ENCODE measurements around the gene DMWD.

DMWD gene

GRCh38 chr19:45789035-45789786 is 3.4 kb downstream of the DMWD start:
- TF ChIP-seq, protein P1, sequence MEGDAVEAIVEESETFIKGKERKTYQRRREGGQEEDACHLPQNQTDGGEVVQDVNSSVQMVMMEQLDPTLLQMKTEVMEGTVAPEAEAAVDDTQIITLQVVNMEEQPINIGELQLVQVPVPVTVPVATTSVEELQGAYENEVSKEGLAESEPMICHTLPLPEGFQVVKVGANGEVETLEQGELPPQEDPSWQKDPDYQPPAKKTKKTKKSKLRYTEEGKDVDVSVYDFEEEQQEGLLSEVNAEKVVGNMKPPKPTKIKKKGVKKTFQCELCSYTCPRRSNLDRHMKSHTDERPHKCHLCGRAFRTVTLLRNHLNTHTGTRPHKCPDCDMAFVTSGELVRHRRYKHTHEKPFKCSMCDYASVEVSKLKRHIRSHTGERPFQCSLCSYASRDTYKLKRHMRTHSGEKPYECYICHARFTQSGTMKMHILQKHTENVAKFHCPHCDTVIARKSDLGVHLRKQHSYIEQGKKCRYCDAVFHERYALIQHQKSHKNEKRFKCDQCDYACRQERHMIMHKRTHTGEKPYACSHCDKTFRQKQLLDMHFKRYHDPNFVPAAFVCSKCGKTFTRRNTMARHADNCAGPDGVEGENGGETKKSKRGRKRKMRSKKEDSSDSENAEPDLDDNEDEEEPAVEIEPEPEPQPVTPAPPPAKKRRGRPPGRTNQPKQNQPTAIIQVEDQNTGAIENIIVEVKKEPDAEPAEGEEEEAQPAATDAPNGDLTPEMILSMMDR (IDR thresholded peaks at IDR 0.05; ENCODE audit: low read depth, low read length, missing control alignments): no peak
- no peak for DNase-seq (ENCODE audit: low read depth)
- H3K4me3 ChIP-seq (ENCODE audit: low read depth, low read length): no peak overlapping the region

DNA sequence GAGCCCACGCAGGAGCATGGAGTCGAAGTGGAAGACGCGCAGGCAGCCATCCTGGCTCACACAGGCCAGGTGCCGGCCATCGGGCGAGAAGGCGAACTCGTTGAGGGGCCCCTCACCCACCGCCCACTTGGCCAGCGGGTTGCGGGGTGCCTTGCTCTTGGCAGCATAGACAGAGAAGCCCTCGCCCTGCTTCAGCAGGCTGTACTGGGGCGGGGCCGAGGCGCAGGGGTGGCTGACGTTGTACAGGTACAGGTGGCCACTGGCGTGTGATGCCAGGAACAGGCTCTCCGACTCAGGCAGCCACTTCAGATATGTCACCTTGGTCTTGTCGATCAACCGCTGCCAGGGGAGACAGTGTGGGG is 6.1 kb downstream of the DMWD start:
- no peak for DNase-seq (ENCODE audit: low read depth)
- TF ChIP-seq, protein P1 (IDR thresholded peaks at IDR 0.05; ENCODE audit: low read depth, low read length, missing control alignments): no peak
- no peak overlapping the region for H3K4me3 ChIP-seq (ENCODE audit: low read depth, low read length)

DNA sequence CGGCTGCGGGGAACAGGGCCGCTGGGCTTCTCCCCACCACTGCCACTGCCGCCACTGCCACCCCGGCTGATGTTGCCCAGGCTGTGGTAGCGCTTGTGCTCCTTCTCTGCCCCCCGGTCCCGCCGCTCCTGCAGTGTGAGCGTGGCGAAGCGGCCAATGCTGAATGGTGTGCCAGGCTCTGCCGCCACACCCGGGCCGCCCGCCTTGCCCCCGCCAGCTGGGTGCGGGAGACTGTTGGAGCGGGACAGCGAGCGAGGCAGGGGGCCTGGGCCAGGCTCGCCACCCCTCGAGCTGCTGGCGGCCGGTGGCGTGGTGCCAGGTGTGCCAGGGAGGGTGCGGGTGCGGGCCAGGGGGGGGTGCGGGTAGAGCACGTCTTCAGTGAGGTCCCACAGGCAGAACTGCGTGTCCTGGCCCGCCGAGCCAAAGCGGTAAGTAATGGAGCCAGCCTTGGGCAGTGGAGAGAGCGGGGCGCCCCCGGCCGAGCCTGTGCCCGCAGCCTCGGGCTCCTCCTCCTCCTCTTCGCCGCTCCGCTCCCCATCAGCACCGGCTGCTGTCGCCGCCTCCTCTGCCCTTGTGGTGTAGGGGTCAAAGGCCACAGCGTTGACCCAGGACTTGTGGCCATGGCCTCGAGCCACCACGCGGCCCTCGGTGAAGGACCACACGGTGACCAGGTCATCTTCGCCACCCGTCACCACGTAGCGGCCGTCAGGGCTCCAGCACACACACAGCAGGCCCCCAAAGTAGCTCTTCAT is 6.7 kb downstream of the DMWD start:
- TF ChIP-seq, protein P1 (IDR thresholded peaks at IDR 0.05; ENCODE audit: low read depth, low read length, missing control alignments): no peak
- no peak for DNase-seq (ENCODE audit: low read depth)
- H3K4me3 ChIP-seq (ENCODE audit: low read depth, low read length): no peak overlapping the region

GRCh38 chr19:45785097-45785496 is 7.5 kb downstream of the DMWD start:
- TF ChIP-seq, protein P1 (IDR thresholded peaks at IDR 0.05; ENCODE audit: low read depth, low read length, missing control alignments): no peak
- DNase-seq (ENCODE audit: low read depth): no peak
- H3K4me3 ChIP-seq (ENCODE audit: low read depth, low read length): no peak overlapping the region

DNA sequence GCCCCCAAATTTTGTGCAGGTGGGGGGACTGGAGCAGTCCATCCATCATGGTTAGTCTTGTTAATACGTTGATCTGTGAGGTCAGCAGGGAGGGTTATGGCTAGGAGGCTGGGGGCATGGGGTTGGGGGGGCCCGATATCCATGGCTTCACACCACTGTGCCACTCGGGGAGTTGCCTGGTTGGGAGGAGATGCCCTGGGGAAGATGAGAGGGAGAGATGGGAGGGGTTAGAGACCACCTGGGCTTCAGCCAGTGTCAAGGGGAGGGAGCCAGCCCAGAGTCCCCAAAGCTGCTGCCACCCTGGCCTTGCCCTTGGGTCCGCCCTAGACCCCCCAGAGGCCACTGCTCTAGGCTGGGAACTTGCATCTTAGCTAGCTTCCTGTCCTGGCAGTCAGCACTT is 8.5 kb downstream of the DMWD start:
- no peak overlapping the region for H3K4me3 ChIP-seq (ENCODE audit: low read depth, low read length)

DNA sequence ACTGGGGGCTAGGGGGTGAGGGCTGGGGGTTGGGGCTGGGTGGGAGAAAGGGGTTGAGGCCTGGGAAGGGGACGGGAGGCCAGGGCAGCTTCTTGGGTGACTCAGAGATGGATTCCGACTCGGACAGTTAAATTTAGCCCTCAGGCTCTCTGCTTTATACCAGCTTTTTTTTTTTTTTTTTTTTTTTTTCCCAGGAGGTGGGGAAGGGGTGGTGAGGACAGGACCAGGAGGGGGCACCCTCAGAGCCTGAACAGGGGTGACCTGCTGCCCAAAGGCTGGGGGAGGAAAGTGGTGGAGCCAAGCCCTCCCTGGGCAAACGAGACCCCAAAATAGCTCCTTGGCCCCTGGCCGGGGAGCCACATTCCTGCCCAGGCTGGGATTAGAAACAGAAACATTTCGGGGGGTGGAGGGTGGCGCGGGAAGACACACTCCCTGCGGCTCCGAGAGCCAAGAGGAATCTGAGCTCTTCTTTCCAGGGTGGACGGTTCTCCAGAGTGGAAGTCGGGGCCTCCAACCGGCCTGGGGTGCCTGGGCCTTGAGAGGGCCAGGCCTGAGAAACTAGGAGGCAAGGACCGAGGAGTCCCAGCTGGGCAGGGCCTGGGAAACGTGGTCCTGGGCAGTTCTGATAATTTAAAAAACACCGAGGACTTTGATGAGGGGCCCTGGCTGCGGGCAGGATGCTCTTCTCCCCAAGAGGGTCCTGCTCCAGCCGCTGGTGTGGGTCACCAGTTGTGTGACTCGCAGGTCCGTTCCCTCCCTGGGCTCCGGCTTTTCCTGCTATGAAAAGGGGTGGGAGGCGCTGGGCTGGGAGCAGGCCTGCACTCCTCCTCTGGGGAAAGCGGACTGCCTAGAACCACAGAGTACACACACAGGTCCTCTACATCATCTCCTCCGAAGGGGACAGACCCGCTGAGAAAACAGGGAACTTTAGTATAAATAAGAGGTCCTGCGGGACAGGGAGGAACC is 9.5 kb downstream of the DMWD start:
- DNase-seq (ENCODE audit: low read depth): no peak
- H3K4me3 ChIP-seq (ENCODE audit: low read depth, low read length): no peak overlapping the region
- TF ChIP-seq, protein P1 (IDR thresholded peaks at IDR 0.05; ENCODE audit: low read depth, low read length, missing control alignments): no peak

More for the DNA sequence above, 8.5 kb downstream of the DMWD start:
- TF ChIP-seq, protein P1 (IDR thresholded peaks at IDR 0.05; ENCODE audit: low read depth, low read length, missing control alignments): no peak
- no peak for DNase-seq (ENCODE audit: low read depth)
